B cell (primary cell): ENCODE results near the gene LCORL. TPM values are rescaled to one million over a fixed set of nuclear protein-coding genes. Genes with fewer than 3 reads are reported as not detected.

ENCODE experiments used
- ATAC-seq: fragments of 200-7000 bp; cut with Tn5 transposase; one replicate; pipeline ENCODE4 v1.10.0; 2021; ENCODE audit warnings: low read depth, mild to moderate bottlenecking, moderate number of reproducible peaks, moderate library complexity
- CTCF ChIA-PET: fragments of 350-600 bp; sonication (Branson Sonifier 250); formaldehyde crosslinking; loops from one replicate; lab custom pipeline; 2021; ENCODE audit warnings: antibody characterized with exemption, inconsistent platforms; lab: Charles Lee
- POLR2A ChIA-PET: fragments of 350-600 bp; sonication (Branson Sonifier 250); formaldehyde crosslinking; loops from one replicate; lab custom pipeline; 2021; ENCODE audit warnings: antibody characterized with exemption; lab: Charles Lee
- DNase-seq: peaks from one replicate; pipeline ENCODE4 v3.0.0; 2013
- H2AFZ ChIP-seq: 2 replicates; pipeline ENCODE4 v1.6.1; 2012; ENCODE audit warnings: mild to moderate bottlenecking, low read depth, low read length; ENCODE audit not compliant: insufficient read depth, poor library complexity, severe bottlenecking
- H3K27ac ChIP-seq, 2 donors: 1 replicate in 1 of 2; 2 replicates in 1 of 2; pipeline ENCODE4 v1.5.1; 2012 to 2013; ENCODE audit warnings: low read length in 2 of 2, mild to moderate bottlenecking in 2 of 2, moderate library complexity in 1 of 2
- H3K27me3 ChIP-seq, 4 experiments: fragments of 200-600 bp in 1 of 4; sonication (generic) in 1 of 4; replicated peaks in 1 of 4; 1 replicate in 2 of 4; 2 replicates in 2 of 4; pipeline versions ENCODE4 v1.6.1 to v1.7.0; 2013 to 2016; ENCODE audit warnings: low read length in 3 of 4, mild to moderate bottlenecking in 2 of 4, mixed read lengths in 1 of 4, moderate library complexity in 1 of 4; ENCODE audit not compliant: insufficient read depth in 4 of 4, control insufficient read depth in 3 of 4; ENCODE audit errors: control extremely low read depth in 1 of 4
- H3K36me3 ChIP-seq, 2 experiments: replicated peaks in 1 of 2; 1 replicate in 1 of 2; 2 replicates in 1 of 2; pipeline versions ENCODE4 v1.6.1 to v1.7.1; 2013; ENCODE audit warnings: low read length in 1 of 2; ENCODE audit not compliant: insufficient read depth in 2 of 2, control insufficient read depth in 1 of 2; ENCODE audit errors: control extremely low read depth in 1 of 2, extremely low read depth in 1 of 2
- H3K4me1 ChIP-seq, 2 donors: fragments of 200-600 bp in 1 of 2; sonication (generic) in 1 of 2; 1 replicate in 1 of 2; 2 replicates in 1 of 2; pipeline versions ENCODE4 v1.5.1 to v1.6.1; 2013 to 2017; ENCODE audit warnings: low read length in 2 of 2; ENCODE audit not compliant: control insufficient read depth in 2 of 2, insufficient read depth in 2 of 2
- H3K4me2 ChIP-seq: replicated peaks from 2 replicates; pipeline ENCODE3; 2012; ENCODE audit warnings: mild to moderate bottlenecking, low read depth, low read length; ENCODE audit not compliant: poor library complexity, severe bottlenecking
- H3K4me3 ChIP-seq, 5 experiments: fragments of 200-600 bp in 1 of 5; sonication (generic) in 1 of 5; 1 replicate in 3 of 5; 2 replicates in 2 of 5; pipeline versions ENCODE4 v1.5.1 to v1.7.0; 2011 to 2016; ENCODE audit warnings: low read length in 4 of 5, mild to moderate bottlenecking in 4 of 5, low read depth in 2 of 5, control low read depth in 1 of 5, moderate library complexity in 1 of 5; ENCODE audit not compliant: insufficient read depth in 1 of 5; ENCODE audit errors: control extremely low read depth in 1 of 5, extremely low read depth in 1 of 5
- H3K79me2 ChIP-seq: fragments of 200-600 bp; sonication (generic); one replicate; pipeline ENCODE4 v1.6.0; 2016; ENCODE audit warnings: low read length; ENCODE audit not compliant: control insufficient read depth, insufficient read depth
- H3K9ac ChIP-seq: fragments of 200-600 bp; sonication (generic); 2 replicates; pipeline ENCODE4 v1.6.1; 2017; ENCODE audit warnings: mild to moderate bottlenecking, low read length, moderate library complexity
- H3K9me3 ChIP-seq, 3 donors: one replicate each; pipeline versions ENCODE4 v1.6.1 to v1.7.1; 2013; ENCODE audit warnings: low read length in 2 of 3; ENCODE audit not compliant: control insufficient read depth in 2 of 3, insufficient read depth in 1 of 3; ENCODE audit errors: control extremely low read depth in 1 of 3
- H4K20me1 ChIP-seq: 2 replicates; pipeline ENCODE4 v1.6.0; 2012; ENCODE audit warnings: mild to moderate bottlenecking, low read length; ENCODE audit not compliant: insufficient read depth, control insufficient read depth, poor library complexity, severe bottlenecking
- H3K27ac Mint-ChIP-seq: one replicate; pipeline ENCODE4 v1.8.0; 2021; ENCODE audit warnings: mixed read lengths
- H3K27me3 Mint-ChIP-seq: one replicate; pipeline ENCODE4 v1.8.0; 2021; ENCODE audit warnings: mixed read lengths
- H3K4me1 Mint-ChIP-seq: one replicate; pipeline ENCODE4 v1.8.0; 2021; ENCODE audit warnings: mixed read lengths
- H3K4me3 Mint-ChIP-seq: one replicate; pipeline ENCODE4 v1.8.0; 2021; ENCODE audit warnings: mixed read lengths
- H3K9me3 Mint-ChIP-seq: one replicate; pipeline ENCODE4 v1.8.0; 2022; ENCODE audit warnings: mixed read lengths; ENCODE audit not compliant: insufficient read depth
- EZH2 ChIP-seq: IDR thresholded peaks from 2 replicates; pipeline ENCODE4 v1.6.1; 2012; ENCODE audit warnings: borderline replicate concordance, low read depth, mild to moderate bottlenecking, moderate library complexity, low read length; ENCODE audit not compliant: insufficient read depth, poor library complexity, severe bottlenecking
- WGBS: methylation state at CpG from one replicate; pipeline ENCODE4 v1.1.5; 2013; ENCODE audit warnings: missing lambda C conversion rate; ENCODE audit not compliant: insufficient coverage; 5-methylcytosine and 5-hydroxymethylcytosine counted together
- intact Hi-C: fragments of 100-400 bp; cut with micrococcal nuclease; formaldehyde crosslinking; loops from one replicate; pipeline ENCODE4 v1.10.0; 2022
- polyA plus RNA-seq: library from polyadenylated mRNA; depleted of rRNA; stranded (reverse); fragments of >200 nt; gene quantifications from 2 replicates; pipeline ENCODE4 v1.2.3, GENCODE V29; 2012
- total RNA-seq, 2 donors: library from RNA; stranded (reverse); fragments of 120-200 nt in 1 of 2; gene quantifications; 1 replicate in 1 of 2; 2 replicates in 1 of 2; pipeline versions ENCODE4 v1.2.3 to v1.2.4, GENCODE V29; 2013 to 2022
- TF ChIP-seq, protein P1 (sequence below): fragments of 200-600 bp; IDR thresholded peaks from one replicate; pipeline ENCODE4 v1.8.0; 2022; ENCODE audit warnings: antibody characterized with exemption, mild to moderate bottlenecking

LCORL gene
- total and polyA plus RNA-seq, 2 donors (not counting 1 experiment from before 2014, with no cell fraction given), result 1.2 to 31.3 TPM

DNA sequence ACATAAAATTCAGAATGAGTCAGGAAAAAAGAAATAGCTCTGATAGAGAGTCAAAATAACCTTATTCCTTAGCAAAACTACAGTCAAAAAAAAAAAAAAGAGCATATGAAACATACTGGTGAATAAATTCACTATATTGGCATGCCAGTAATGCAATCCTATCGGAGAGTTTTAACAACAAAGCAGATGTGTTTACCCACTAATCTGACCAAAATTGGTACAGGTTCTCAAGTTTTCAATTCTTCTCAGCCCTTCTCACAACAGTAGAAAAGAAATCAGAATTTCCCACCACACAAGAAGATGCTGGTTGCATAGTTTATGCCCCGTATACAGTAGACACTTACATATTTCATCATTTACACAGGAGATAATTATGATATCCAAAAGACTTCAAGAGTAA lies 59.4 kb downstream of the LCORL start:
- ATAC-seq, result no peak
- intact Hi-C loops, result no loop called here
- H3K4me1 Mint-ChIP-seq, result peaks cover 2% of the 10 kb centered on the region
- H3K4me3 Mint-ChIP-seq, result no peak overlapping the region
- H3K4me1 ChIP-seq, result no peaks in the 10 kb centered on the region
- no peak overlapping the region for H3K4me3 ChIP-seq
- no peaks in the 10 kb centered on the region for H3K9me3 Mint-ChIP-seq
- no peaks in the 10 kb centered on the region for H3K27me3 Mint-ChIP-seq
- no peak for DNase-seq
- no peaks in the 10 kb centered on the region for H3K79me2 ChIP-seq
- peaks cover 5% of the 10 kb centered on the region for H4K20me1 ChIP-seq
- POLR2A ChIA-PET, result no interaction called here
- H2AFZ ChIP-seq, result no peak overlapping the region
- TF ChIP-seq, protein P1, sequence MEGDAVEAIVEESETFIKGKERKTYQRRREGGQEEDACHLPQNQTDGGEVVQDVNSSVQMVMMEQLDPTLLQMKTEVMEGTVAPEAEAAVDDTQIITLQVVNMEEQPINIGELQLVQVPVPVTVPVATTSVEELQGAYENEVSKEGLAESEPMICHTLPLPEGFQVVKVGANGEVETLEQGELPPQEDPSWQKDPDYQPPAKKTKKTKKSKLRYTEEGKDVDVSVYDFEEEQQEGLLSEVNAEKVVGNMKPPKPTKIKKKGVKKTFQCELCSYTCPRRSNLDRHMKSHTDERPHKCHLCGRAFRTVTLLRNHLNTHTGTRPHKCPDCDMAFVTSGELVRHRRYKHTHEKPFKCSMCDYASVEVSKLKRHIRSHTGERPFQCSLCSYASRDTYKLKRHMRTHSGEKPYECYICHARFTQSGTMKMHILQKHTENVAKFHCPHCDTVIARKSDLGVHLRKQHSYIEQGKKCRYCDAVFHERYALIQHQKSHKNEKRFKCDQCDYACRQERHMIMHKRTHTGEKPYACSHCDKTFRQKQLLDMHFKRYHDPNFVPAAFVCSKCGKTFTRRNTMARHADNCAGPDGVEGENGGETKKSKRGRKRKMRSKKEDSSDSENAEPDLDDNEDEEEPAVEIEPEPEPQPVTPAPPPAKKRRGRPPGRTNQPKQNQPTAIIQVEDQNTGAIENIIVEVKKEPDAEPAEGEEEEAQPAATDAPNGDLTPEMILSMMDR, result no peak
- TF ChIP-seq EZH2, result no peak
- no peaks in the 10 kb centered on the region for H3K27me3 ChIP-seq
- no peaks in the 10 kb centered on the region for H3K9me3 ChIP-seq
- H3K4me2 ChIP-seq, result no peak overlapping the region
- no peak overlapping the region for H3K9ac ChIP-seq
- H3K27ac ChIP-seq, result no peak overlapping the region
- H3K27ac Mint-ChIP-seq, result no peak overlapping the region
- CTCF ChIA-PET, result no interaction called here
- no CpG with 5 or more reads among the region's 2 CpGs for WGBS
- peaks cover 2 to 5% of the 10 kb centered on the region in 2 experiments for H3K36me3 ChIP-seq

DNA sequence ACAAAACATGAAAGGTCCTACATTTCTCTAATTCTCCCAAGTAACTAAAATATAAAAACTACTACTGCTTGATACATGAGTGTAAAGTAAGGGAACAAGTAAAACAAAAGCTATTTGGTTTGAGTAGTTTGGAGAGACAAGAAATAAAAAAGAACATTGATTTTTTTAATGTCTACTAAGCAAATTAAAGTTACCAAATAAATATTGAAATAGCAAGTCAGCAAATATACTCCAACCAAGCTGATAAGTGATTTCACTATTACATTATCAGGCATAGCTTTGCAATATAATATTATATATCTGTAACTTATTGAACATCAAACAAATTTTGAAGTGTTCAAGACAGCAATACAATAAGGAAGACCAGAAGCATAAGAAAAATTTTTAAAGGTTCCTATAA lies 60.3 kb downstream of the LCORL start:
- no peak for DNase-seq
- Mint-ChIP-seq H3K9me3 (no peaks in the 10 kb centered on the region), H3K27me3 (no peaks in the 10 kb centered on the region), H3K4me3 (no peak overlapping the region), H3K27ac (no peak overlapping the region), H3K4me1 (no peaks in the 10 kb centered on the region)
- Histone ChIP-seq H3K4me3 (no peak overlapping the region), H3K36me3 (peaks cover 3 to 6% of the 10 kb centered on the region in 2 experiments), H3K27ac (no peak overlapping the region), H3K9me3 (peaks cover 0 to 2% (median 0%) of the 10 kb centered on the region in 3 donors), H3K9ac (no peak overlapping the region), H2AFZ (no peak overlapping the region), H3K27me3 (no peaks in the 10 kb centered on the region), H3K79me2 (no peaks in the 10 kb centered on the region), H3K4me1 (no peaks in the 10 kb centered on the region), H3K4me2 (no peak overlapping the region), H4K20me1 (peaks cover 5% of the 10 kb centered on the region)
- CTCF ChIA-PET, result no interaction called here
- TF ChIP-seq, protein P1, result no peak
- TF ChIP-seq EZH2, result no peak
- POLR2A ChIA-PET, result no interaction called here
- ATAC-seq, result no peak
- intact Hi-C loops, result no loop called here
